AG09309 (cell line): ENCODE data around the gene C12orf57.

ENCODE experiments used
- DNase-seq: peaks from one replicate; pipeline ENCODE4 v3.0.0-alpha.2; 2010; ENCODE audit warnings: low read depth
- H3K4me3 ChIP-seq: 2 replicates; pipeline ENCODE4 v1.5.1; 2011; ENCODE audit warnings: mild to moderate bottlenecking, low read depth, low read length, moderate library complexity; ENCODE audit not compliant: control insufficient read depth
- CTCF ChIP-seq: IDR thresholded peaks from 2 replicates; pipeline ENCODE4 v1.5.1; 2011; ENCODE audit warnings: mild to moderate bottlenecking, low read depth, low read length, inconsistent platforms; ENCODE audit not compliant: insufficient read depth, control insufficient read depth; ENCODE audit errors: missing control alignments

C12orf57 gene

DNA sequence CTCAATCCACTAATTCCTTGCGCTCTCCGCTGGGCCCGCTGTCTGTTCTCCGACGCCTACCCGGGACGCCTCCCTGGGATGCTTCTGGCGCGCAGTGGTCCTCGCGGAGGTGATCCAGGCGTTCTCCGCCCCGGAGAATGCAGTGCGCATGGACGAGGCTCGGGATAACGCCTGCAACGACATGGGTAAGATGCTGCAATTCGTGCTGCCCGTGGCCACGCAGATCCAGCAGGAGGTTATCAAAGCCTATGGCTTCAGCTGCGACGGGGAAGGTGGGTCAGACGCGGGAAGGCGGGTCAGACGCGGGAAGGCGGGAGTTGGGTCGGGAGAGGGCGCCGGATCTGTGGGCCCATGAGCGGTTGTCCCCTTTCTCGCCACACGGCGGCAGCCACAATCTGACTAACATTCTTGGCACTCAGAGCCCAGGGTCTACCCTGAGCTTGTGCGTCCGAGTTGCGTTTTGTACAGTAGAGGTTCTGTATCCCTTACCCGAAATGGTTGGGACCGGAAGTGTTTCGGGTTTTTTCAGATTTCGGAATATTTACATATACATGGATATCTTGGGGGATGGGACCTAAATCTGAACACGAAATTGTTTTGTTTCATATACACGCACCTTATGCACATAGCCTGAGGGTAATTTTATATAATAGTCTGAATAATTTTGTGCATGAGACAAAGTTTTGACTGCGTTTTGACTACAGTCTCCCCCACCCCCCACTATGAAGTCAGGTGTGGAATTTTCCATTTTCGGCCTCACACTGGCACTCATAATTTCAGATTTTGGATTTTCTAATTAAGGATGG is 762 bp downstream of the C12orf57 start:
- TF ChIP-seq CTCF: peak; percentile 81
- peak overlapping the region; percentile 78 for H3K4me3 ChIP-seq
- peak; percentile 64 for DNase-seq

GRCh38 chr12:6945613-6946012 is 1.8 kb downstream of the C12orf57 start:
- H3K4me3 ChIP-seq: no peak overlapping the region
- TF ChIP-seq CTCF: no peak

DNA sequence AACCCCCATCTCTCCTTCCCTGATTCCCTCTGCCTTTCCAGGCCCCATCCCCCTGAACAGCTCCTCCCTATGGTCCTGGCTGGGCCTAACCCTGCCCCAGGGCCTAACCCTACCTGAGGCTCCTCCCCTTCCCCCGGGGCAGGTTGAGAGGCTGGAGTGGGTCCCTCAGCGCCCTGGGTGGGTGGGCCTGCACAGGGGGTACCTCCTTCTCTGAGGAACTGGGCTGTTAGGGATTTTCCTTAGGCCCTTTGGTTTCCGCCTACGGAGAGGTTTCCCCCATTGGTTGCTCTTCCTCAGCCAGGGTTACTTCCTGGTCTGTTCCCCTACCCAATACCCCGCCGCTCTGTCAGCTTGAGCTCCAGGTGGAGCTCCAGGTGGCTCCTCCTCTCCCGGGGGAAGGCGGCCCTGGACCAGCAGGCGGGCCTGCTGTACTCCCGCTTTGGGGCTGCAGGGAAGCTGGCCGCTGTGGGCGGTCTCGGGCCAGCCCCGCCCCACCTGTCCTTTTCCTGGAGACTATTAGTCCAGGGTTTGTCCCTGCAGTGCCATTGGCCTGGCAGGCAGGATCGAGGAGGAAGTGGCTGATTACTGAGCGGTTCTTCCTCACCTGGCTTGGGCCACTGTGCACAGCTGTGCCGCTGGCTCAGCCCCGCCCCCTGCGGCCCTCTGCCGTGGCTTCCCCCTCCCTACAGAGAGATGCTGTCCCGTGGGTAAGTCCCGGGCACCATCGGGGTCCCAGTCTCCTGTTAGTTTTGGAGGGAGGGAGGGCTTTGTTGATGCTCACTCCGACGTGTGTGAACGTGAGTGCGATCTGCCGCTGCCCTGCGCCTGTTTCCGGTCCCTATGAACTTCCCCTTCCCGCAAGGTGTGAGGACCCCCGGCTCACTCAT is 2.5 kb downstream of the C12orf57 start:
- no peak overlapping the region for H3K4me3 ChIP-seq
- TF ChIP-seq CTCF: no peak
- no peak for DNase-seq

More at GRCh38 chr12:6945613-6946012, 1.8 kb downstream of the C12orf57 start:
- DNase-seq: no peak

GRCh38 chr12:6946920-6947374 is 3.1 kb downstream of the C12orf57 start:
- H3K4me3 ChIP-seq: no peak overlapping the region
- TF ChIP-seq CTCF: no peak
- DNase-seq: no peak

- H3K4me3 ChIP-seq: no peak overlapping the region
- no peak for TF ChIP-seq CTCF
- DNase-seq: no peak
Observed at GRCh38 chr12:6947615-6948014, 3.8 kb downstream of the C12orf57 start.

GRCh38 chr12:6948873-6949594 is 5.2 kb downstream of the C12orf57 start:
- no peak for TF ChIP-seq CTCF
- no peak for DNase-seq
- no peak overlapping the region for H3K4me3 ChIP-seq
